K562 (cell line): Measurements from ENCODE around the gene ADGRG1. TPM values are rescaled to one million over a fixed set of nuclear protein-coding genes. Genes with fewer than 3 reads are reported as not detected.

ENCODE experiments used
- CREB1 ChIP-seq, 2 experiments: sonication (generic) in 1 of 2; formaldehyde crosslinking in 1 of 2; IDR thresholded peaks; 2 replicates each; pipeline versions ENCODE4 v1.6.1 to v1.8.0; 2012 to 2022; ENCODE audit warnings: inconsistent platforms in 1 of 2, mild to moderate bottlenecking in 1 of 2, missing genetic modification reagents in 1 of 2, moderate library complexity in 1 of 2
- GATA2 ChIP-seq: sonication (generic); formaldehyde crosslinking; IDR thresholded peaks from 2 replicates; pipeline ENCODE4 v1.4.0; 2020; ENCODE audit warnings: mild to moderate bottlenecking, missing genetic modification reagents
- GTF2A2 ChIP-seq: IDR thresholded peaks from 2 replicates; pipeline ENCODE4 v1.6.1; 2016; ENCODE audit warnings: mild to moderate bottlenecking, missing genetic modification characterization, missing compliant biosample characterization
- MEF2D ChIP-seq: conservative IDR thresholded peaks from 2 replicates; pipeline ENCODE4 v1.6.1; 2016; ENCODE audit warnings: low read depth, missing genetic modification characterization, missing compliant biosample characterization
- NR2C1 ChIP-seq, 2 experiments: fragments of 450-650 bp; IDR thresholded peaks; 2 replicates each; pipeline ENCODE4 v1.6.1; 2017; ENCODE audit warnings: mild to moderate bottlenecking in 2 of 2, antibody characterized with exemption in 1 of 2, inconsistent platforms in 1 of 2, missing compliant biosample characterization in 1 of 2, missing genetic modification characterization in 1 of 2
- NRF1 ChIP-seq, 2 experiments: fragments of 450-650 bp; IDR thresholded peaks in 1 of 2; conservative IDR thresholded peaks in 1 of 2; 2 replicates each; pipeline ENCODE4 v1.6.1; 2014; ENCODE audit warnings: mild to moderate bottlenecking in 2 of 2
- RBM25 ChIP-seq: fragments of 200-400 bp; formaldehyde crosslinking; IDR thresholded peaks from 2 replicates; pipeline ENCODE4 v1.6.1; 2018; ENCODE audit warnings: low read length, low read depth, moderate library complexity; ENCODE audit not compliant: severe bottlenecking
- TRIM28 ChIP-seq: fragments of 450-650 bp; IDR thresholded peaks from 2 replicates; pipeline ENCODE4 v1.6.1; 2017
- polyA plus RNA-seq, 8 experiments: library from polyadenylated mRNA; depleted of rRNA in 4 of 8; stranded (reverse) in 5 of 8; unstranded in 3 of 8; fragments of >200 nt; fragmentation: Nextera tagmentation in 2 of 8; fragmentation: Illumina TruSeq in 1 of 8; extraction: Ambion mirVana in 2 of 8; extraction: Trizol in 1 of 8; gene quantifications; 2 replicates each; pipeline versions ENCODE4 v1.2.1 to v1.2.3, GENCODE V29; 2011 to 2014; ENCODE audit warnings: inconsistent platforms in 1 of 8, missing spikeins in 1 of 8
- total RNA-seq, 7 experiments: library from RNA; depleted of rRNA in 6 of 7; stranded (reverse); fragments of >200 nt in 6 of 7; fragmentation: Illumina TruSeq in 2 of 7; extraction: Trizol in 2 of 7; gene quantifications; 2 replicates each; pipeline versions ENCODE4 v1.2.1 to v1.2.3, GENCODE V29; 2011 to 2021; ENCODE audit warnings: low replicate concordance in 1 of 7
- TF ChIP-seq, protein P1 (sequence below): fragments of 450-650 bp; formaldehyde crosslinking; IDR thresholded peaks from 2 replicates; pipeline ENCODE4 v1.4.0; 2022; ENCODE audit warnings: mild to moderate bottlenecking, moderate library complexity
- TF ChIP-seq, protein P2 (sequence below): fragments of 250-450 bp; sonication (Bioruptor Pico); IDR thresholded peaks from 2 replicates; pipeline ENCODE4 v1.8.0; 2021; ENCODE audit warnings: moderate library complexity, mild to moderate bottlenecking, inconsistent platforms
- TF ChIP-seq, protein P3 (sequence below): fragments of 250-450 bp; sonication (Bioruptor Pico); IDR thresholded peaks from 2 replicates; pipeline ENCODE4 v1.4.0; 2020; ENCODE audit warnings: mild to moderate bottlenecking, moderate library complexity
- TF ChIP-seq, protein P4 (sequence below): fragments of 250-450 bp; sonication (Bioruptor Pico); IDR thresholded peaks from 2 replicates; pipeline ENCODE4 v1.5.0; 2022; ENCODE audit warnings: mild to moderate bottlenecking
- TF ChIP-seq, protein P5 (sequence below): fragments of 450-650 bp; IDR thresholded peaks from 2 replicates; pipeline ENCODE4 v1.6.1; 2017; ENCODE audit warnings: antibody characterized with exemption
- TF ChIP-seq, protein P6 (sequence below): fragments of 250-450 bp; sonication (Bioruptor Pico); IDR thresholded peaks from 2 replicates; pipeline ENCODE4 v1.6.1; 2021; ENCODE audit warnings: mild to moderate bottlenecking

Gene ADGRG1
- total and polyA plus RNA-seq, 9 of the 15 experiments (the other 6 are each of a cell fraction or from before 2014, with no cell fraction given), result 0.04 to 0.31 (median 0.16) TPM; not detected in 6

DNA sequence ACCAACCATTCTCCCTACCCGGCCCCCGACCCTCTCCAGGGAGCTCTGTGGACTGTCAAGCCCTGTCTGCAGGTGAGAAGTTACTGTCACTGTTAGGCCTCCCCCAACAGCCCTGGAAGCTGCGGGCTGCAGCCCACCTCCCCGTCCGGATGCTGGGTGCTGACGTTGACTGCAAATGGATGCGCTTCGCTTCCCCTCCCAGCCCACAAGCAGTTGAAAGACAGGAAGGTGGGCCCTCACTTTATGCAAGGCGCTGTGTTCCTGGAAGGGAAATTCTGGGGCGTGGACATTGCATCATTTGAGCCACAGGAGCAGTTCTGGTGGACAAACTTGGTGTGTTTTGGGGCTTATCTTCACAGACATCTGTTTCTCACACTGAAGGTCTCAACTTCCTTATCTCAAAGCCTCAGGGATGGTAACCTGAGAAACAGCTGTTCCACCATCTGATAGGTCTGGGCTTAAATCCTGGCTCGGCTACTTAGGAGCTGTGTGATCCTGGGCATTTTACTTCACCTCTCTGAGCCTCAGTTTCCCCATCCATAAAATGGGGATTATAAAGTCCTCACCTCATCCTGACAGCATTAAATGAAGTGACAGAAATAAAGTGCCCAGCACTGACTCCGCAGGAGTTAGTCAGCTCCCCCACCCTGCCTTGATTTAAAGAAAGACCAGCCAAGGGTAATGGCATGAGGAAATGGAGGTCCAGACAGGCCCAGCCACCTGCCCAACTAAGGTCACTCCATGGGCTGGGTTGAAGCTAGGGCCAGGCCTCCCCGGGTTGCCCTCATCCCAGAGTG, 61.5 kb downstream of the ADGRG1 start (continued):
- TF ChIP-seq NR2C1 (IDR thresholded peaks at IDR 0.05), result peak; percentile 51; the same call in 1 of the 2 replicates
- TF ChIP-seq NR2C1 (tag; IDR thresholded peaks at IDR 0.05), result peak; percentile 88
- TF ChIP-seq, protein P1, sequence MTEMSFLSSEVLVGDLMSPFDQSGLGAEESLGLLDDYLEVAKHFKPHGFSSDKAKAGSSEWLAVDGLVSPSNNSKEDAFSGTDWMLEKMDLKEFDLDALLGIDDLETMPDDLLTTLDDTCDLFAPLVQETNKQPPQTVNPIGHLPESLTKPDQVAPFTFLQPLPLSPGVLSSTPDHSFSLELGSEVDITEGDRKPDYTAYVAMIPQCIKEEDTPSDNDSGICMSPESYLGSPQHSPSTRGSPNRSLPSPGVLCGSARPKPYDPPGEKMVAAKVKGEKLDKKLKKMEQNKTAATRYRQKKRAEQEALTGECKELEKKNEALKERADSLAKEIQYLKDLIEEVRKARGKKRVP (CRISPR knock-in tag), result peak; percentile 97
- peak; percentile 90 for TF ChIP-seq MEF2D (tag)
- peak; percentile 70; the same call in 1 of the 2 replicates for TF ChIP-seq CREB1 (IDR thresholded peaks at IDR 0.05)
- TF ChIP-seq CREB1 (CRISPR knock-in tag; IDR thresholded peaks at IDR 0.05), result peak; percentile 82
- TF ChIP-seq GATA2 (CRISPR knock-in tag), result peak; percentile 100
- TF ChIP-seq, protein P2, sequence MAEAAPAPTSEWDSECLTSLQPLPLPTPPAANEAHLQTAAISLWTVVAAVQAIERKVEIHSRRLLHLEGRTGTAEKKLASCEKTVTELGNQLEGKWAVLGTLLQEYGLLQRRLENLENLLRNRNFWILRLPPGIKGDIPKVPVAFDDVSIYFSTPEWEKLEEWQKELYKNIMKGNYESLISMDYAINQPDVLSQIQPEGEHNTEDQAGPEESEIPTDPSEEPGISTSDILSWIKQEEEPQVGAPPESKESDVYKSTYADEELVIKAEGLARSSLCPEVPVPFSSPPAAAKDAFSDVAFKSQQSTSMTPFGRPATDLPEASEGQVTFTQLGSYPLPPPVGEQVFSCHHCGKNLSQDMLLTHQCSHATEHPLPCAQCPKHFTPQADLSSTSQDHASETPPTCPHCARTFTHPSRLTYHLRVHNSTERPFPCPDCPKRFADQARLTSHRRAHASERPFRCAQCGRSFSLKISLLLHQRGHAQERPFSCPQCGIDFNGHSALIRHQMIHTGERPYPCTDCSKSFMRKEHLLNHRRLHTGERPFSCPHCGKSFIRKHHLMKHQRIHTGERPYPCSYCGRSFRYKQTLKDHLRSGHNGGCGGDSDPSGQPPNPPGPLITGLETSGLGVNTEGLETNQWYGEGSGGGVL (CRISPR knock-in tag), result 0 out of 2 replicates have a peak, but pooled peaks have one; percentile 3
- peak; percentile 100 for TF ChIP-seq RBM25
- no peak for TF ChIP-seq GTF2A2 (tag)
- TF ChIP-seq NRF1 (conservative IDR thresholded peaks at IDR 0.05 in 1 of 2, IDR thresholded peaks at IDR 0.05 in 1 of 2), result peak; percentile 47 to 62; a peak in 3 of 4 replicates
- TF ChIP-seq, protein P3, sequence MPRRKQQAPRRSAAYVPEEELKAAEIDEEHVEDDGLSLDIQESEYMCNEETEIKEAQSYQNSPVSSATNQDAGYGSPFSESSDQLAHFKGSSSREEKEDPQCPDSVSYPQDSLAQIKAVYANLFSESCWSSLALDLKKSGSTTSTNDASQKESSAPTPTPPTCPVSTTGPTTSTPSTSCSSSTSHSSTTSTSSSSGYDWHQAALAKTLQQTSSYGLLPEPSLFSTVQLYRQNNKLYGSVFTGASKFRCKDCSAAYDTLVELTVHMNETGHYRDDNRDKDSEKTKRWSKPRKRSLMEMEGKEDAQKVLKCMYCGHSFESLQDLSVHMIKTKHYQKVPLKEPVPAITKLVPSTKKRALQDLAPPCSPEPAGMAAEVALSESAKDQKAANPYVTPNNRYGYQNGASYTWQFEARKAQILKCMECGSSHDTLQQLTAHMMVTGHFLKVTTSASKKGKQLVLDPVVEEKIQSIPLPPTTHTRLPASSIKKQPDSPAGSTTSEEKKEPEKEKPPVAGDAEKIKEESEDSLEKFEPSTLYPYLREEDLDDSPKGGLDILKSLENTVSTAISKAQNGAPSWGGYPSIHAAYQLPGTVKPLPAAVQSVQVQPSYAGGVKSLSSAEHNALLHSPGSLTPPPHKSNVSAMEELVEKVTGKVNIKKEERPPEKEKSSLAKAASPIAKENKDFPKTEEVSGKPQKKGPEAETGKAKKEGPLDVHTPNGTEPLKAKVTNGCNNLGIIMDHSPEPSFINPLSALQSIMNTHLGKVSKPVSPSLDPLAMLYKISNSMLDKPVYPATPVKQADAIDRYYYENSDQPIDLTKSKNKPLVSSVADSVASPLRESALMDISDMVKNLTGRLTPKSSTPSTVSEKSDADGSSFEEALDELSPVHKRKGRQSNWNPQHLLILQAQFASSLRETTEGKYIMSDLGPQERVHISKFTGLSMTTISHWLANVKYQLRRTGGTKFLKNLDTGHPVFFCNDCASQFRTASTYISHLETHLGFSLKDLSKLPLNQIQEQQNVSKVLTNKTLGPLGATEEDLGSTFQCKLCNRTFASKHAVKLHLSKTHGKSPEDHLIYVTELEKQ (CRISPR knock-in tag), result no peak
- peak; percentile 85; the same call in 1 of the 2 replicates for TF ChIP-seq TRIM28
- TF ChIP-seq, protein P4, sequence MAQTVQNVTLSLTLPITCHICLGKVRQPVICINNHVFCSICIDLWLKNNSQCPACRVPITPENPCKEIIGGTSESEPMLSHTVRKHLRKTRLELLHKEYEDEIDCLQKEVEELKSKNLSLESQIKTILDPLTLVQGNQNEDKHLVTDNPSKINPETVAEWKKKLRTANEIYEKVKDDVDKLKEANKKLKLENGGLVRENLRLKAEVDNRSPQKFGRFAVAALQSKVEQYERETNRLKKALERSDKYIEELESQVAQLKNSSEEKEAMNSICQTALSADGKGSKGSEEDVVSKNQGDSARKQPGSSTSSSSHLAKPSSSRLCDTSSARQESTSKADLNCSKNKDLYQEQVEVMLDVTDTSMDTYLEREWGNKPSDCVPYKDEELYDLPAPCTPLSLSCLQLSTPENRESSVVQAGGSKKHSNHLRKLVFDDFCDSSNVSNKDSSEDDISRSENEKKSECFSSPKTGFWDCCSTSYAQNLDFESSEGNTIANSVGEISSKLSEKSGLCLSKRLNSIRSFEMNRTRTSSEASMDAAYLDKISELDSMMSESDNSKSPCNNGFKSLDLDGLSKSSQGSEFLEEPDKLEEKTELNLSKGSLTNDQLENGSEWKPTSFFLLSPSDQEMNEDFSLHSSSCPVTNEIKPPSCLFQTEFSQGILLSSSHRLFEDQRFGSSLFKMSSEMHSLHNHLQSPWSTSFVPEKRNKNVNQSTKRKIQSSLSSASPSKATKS, result no peak
- TF ChIP-seq, protein P5, sequence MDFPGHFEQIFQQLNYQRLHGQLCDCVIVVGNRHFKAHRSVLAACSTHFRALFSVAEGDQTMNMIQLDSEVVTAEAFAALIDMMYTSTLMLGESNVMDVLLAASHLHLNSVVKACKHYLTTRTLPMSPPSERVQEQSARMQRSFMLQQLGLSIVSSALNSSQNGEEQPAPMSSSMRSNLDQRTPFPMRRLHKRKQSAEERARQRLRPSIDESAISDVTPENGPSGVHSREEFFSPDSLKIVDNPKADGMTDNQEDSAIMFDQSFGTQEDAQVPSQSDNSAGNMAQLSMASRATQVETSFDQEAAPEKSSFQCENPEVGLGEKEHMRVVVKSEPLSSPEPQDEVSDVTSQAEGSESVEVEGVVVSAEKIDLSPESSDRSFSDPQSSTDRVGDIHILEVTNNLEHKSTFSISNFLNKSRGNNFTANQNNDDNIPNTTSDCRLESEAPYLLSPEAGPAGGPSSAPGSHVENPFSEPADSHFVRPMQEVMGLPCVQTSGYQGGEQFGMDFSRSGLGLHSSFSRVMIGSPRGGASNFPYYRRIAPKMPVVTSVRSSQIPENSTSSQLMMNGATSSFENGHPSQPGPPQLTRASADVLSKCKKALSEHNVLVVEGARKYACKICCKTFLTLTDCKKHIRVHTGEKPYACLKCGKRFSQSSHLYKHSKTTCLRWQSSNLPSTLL, result no peak
- TF ChIP-seq, protein P6, sequence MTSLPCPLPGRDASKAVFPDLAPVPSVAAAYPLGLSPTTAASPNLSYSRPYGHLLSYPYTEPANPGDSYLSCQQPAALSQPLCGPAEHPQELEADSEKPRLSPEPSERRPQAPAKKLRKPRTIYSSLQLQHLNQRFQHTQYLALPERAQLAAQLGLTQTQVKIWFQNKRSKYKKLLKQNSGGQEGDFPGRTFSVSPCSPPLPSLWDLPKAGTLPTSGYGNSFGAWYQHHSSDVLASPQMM (CRISPR knock-in tag), result no peak
